ENCODE results near the gene IKZF2. TPM values are rescaled to one million over a fixed set of nuclear protein-coding genes. Genes with fewer than 3 reads are reported as not detected.

The IKZF2 gene
- total RNA-seq, 1 donor from 2014 or later, result 57.0 TPM

DNA sequence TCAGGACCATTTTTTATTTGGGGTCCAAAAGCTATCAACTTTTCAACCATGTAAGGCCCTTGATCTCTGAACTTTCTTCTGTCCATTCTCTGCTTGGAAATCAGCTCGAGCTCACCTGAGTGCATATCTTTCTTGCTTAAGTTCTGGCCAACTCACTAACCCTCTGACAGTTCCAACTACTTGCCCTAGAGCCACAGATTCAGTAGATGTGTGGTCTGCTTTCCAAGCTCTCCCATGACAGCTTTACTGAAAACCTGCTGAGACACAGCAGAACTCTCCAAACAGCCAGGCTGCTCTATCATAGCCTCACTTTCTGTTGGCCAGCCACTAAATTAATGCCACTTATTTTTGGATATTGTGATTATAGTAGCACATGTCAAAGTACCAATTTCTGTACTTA lies 21.2 kb upstream of the IKZF2 start:
- TF ChIP-seq, protein P1, sequence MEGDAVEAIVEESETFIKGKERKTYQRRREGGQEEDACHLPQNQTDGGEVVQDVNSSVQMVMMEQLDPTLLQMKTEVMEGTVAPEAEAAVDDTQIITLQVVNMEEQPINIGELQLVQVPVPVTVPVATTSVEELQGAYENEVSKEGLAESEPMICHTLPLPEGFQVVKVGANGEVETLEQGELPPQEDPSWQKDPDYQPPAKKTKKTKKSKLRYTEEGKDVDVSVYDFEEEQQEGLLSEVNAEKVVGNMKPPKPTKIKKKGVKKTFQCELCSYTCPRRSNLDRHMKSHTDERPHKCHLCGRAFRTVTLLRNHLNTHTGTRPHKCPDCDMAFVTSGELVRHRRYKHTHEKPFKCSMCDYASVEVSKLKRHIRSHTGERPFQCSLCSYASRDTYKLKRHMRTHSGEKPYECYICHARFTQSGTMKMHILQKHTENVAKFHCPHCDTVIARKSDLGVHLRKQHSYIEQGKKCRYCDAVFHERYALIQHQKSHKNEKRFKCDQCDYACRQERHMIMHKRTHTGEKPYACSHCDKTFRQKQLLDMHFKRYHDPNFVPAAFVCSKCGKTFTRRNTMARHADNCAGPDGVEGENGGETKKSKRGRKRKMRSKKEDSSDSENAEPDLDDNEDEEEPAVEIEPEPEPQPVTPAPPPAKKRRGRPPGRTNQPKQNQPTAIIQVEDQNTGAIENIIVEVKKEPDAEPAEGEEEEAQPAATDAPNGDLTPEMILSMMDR (conservative IDR thresholded peaks at IDR 0.05), result no peak
- Mint-ChIP-seq H3K27ac (peak overlapping the region; percentile 10), H3K27me3 (no peaks in the 10 kb centered on the region), H3K4me1 (ENCODE audit: unreplicated experiment) (peaks cover 3% of the 10 kb centered on the region), H3K36me3 (no peaks in the 10 kb centered on the region), H3K4me3 (no peak overlapping the region), H3K9me3 (peaks cover 14% of the 10 kb centered on the region)
- DNase-seq (ENCODE audit: extremely low spot score, unreplicated experiment), result no peak

DNA sequence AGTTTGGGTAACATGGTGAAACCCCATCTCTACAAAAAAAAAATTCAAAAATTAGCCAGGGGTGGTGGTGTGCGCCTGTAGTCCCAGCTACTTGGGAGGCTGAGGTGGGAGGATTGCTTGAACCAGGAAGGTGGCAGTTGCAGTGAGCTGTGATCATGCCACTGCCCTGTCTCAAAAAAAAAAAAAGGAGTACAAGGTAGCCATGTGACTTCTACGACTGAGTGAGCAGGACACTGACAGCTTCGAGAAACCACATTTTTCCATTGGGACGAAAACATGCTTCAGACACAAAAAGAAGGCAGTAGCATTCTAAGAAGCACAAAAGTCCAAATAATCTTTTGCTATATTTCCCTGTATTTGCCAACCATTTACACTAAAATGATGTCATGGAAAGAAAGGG lies 19.7 kb upstream of the IKZF2 start:
- Mint-ChIP-seq H3K36me3 (no peaks in the 10 kb centered on the region), H3K27ac (no peak overlapping the region), H3K4me1 (ENCODE audit: unreplicated experiment) (peaks cover 3% of the 10 kb centered on the region), H3K27me3 (no peaks in the 10 kb centered on the region), H3K9me3 (peaks cover 8% of the 10 kb centered on the region), H3K4me3 (no peak overlapping the region)
- DNase-seq (ENCODE audit: extremely low spot score, unreplicated experiment), result no peak
- TF ChIP-seq, protein P1 (conservative IDR thresholded peaks at IDR 0.05), result no peak

DNA sequence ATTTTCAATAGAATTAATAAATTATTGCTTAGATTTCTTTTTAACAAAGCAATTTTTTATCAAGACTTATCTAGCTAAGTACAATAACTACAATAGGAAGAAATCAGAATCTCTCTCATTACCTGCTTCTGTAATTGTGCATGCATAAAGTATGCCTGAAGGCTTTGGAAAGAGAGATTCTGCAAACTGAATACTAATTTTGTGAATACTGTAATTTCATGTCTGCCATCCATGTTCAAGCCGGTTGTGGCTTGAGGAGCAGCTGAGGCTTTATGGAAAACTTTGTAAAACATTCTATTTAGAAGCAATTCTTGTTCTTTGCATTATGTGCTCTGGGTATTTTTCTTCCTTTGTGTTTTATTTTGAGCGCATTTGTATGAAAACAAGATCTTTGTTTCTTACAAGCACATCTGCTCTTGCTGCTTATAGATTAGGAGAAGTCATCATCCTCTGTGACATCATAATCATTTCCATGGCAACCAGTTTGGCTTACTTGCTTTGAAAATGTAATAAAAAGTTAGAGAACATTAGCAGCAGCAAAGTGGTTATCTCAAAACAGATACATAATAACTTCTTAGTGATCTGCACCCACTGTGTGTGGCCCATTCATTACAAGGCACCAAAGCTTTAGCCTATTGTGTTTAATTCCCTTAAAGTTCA lies 16.0 kb upstream of the IKZF2 start:
- no peak overlapping the region for H3K4me3 Mint-ChIP-seq
- no peaks in the 10 kb centered on the region for H3K36me3 Mint-ChIP-seq
- H3K27ac Mint-ChIP-seq, result no peak overlapping the region
- H3K27me3 Mint-ChIP-seq, result no peaks in the 10 kb centered on the region
- no peak for DNase-seq (ENCODE audit: extremely low spot score, unreplicated experiment)
- peaks cover 4% of the 10 kb centered on the region for H3K9me3 Mint-ChIP-seq
- H3K4me1 Mint-ChIP-seq (ENCODE audit: unreplicated experiment), result no peaks in the 10 kb centered on the region
- TF ChIP-seq, protein P1 (conservative IDR thresholded peaks at IDR 0.05), result no peak

DNA sequence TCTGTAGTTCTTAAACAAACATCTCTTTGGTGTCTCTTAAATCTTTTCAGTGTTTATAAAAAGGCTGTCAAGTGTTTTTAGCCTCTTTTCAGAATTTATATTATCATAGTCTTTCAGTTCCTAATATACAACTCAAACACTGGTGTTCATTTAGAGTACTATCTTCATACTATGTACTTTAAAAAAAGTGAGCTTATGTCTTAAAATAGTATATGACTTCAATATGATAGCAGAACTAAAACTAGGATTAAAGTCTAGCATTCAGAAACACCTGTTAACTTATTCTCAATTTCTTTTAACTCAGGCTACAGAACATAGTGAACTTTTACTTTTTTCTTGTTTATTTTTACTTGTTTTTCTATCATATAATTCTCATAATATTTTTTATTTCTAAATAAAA lies 14.7 kb upstream of the IKZF2 start:
- H3K36me3 Mint-ChIP-seq, result no peaks in the 10 kb centered on the region
- DNase-seq (ENCODE audit: extremely low spot score, unreplicated experiment), result no peak
- TF ChIP-seq, protein P1 (conservative IDR thresholded peaks at IDR 0.05), result no peak
- H3K27ac Mint-ChIP-seq, result no peak overlapping the region
- H3K9me3 Mint-ChIP-seq, result peaks cover 4% of the 10 kb centered on the region
- no peak overlapping the region for H3K4me3 Mint-ChIP-seq
- H3K27me3 Mint-ChIP-seq, result no peaks in the 10 kb centered on the region
- H3K4me1 Mint-ChIP-seq (ENCODE audit: unreplicated experiment), result no peaks in the 10 kb centered on the region

DNA sequence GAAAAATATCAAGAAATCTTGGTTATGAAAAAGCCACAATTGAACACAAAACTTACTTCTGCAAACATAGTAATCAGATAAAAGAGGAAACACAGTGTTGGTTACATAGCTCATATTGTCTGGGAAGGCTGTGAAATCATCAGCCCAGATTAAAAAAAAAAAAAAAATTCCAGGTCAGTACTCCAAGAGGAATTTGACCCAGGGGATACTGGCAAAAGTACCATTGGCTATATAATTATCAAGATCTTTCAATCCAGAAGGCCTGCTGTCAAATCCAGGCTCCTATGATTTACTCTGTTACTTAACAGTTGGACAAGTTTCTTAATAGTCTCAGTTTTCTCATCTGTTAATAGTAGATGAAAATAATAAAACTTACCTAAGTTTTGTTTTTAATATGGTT lies 12.9 kb upstream of the IKZF2 start:
- H3K27me3 Mint-ChIP-seq, result no peaks in the 10 kb centered on the region
- H3K4me1 Mint-ChIP-seq (ENCODE audit: unreplicated experiment), result no peaks in the 10 kb centered on the region
- no peak overlapping the region for H3K27ac Mint-ChIP-seq
- no peak for DNase-seq (ENCODE audit: extremely low spot score, unreplicated experiment)
- no peaks in the 10 kb centered on the region for H3K36me3 Mint-ChIP-seq
- H3K4me3 Mint-ChIP-seq, result no peak overlapping the region
- TF ChIP-seq, protein P1 (conservative IDR thresholded peaks at IDR 0.05), result no peak
- peaks cover 4% of the 10 kb centered on the region for H3K9me3 Mint-ChIP-seq
